Naive B cell (primary cell): ENCODE data around the gene NPEPL1. TPM values are rescaled to one million over a fixed set of nuclear protein-coding genes. Genes with fewer than 3 reads are reported as not detected.

ENCODE experiments used
- ATAC-seq, 2 donors: fragments of 150-1000 bp; cut with Tn5 transposase; 2 replicates each; pipeline ENCODE4 v1.10.0; 2021; ENCODE audit warnings: low read depth in 2 of 2, mild to moderate bottlenecking in 2 of 2, moderate library complexity in 2 of 2
- DNase-seq: peaks from one replicate; pipeline ENCODE4 v3.0.0; 2022
- H3K27ac Mint-ChIP-seq, 6 donors: one replicate each; pipeline ENCODE4 v1.8.0; 2020 to 2022; ENCODE audit warnings: mild to moderate bottlenecking in 6 of 6, mixed read lengths in 6 of 6, moderate library complexity in 5 of 6, inconsistent platforms in 2 of 6
- H3K27me3 Mint-ChIP-seq, 3 donors: one replicate each; pipeline ENCODE4 v1.8.0; 2021 to 2022; ENCODE audit warnings: mixed read lengths in 3 of 3, mild to moderate bottlenecking in 1 of 3
- H3K36me3 Mint-ChIP-seq, 2 donors: one replicate each; pipeline ENCODE4 v1.8.0; 2020 to 2022; ENCODE audit warnings: mixed read lengths in 2 of 2, inconsistent platforms in 1 of 2, mild to moderate bottlenecking in 1 of 2
- H3K4me1 Mint-ChIP-seq, 3 donors: one replicate each; pipeline ENCODE4 v1.8.0; 2020 to 2022; ENCODE audit warnings: mixed read lengths in 3 of 3, inconsistent platforms in 1 of 3, mild to moderate bottlenecking in 1 of 3, moderate library complexity in 1 of 3
- H3K4me3 Mint-ChIP-seq, 8 donors: one replicate each; pipeline ENCODE4 v1.8.0; 2020 to 2022; ENCODE audit warnings: mild to moderate bottlenecking in 8 of 8, mixed read lengths in 8 of 8, moderate library complexity in 8 of 8, inconsistent platforms in 2 of 8
- H3K9me3 Mint-ChIP-seq, 7 donors: one replicate each; pipeline ENCODE4 v1.8.0; 2020 to 2022; ENCODE audit warnings: mixed read lengths in 7 of 7, mild to moderate bottlenecking in 5 of 7, inconsistent platforms in 2 of 7, moderate library complexity in 1 of 7
- polyA plus RNA-seq, 6 donors: library from polyadenylated mRNA; unstranded; fragments of 300-500 nt; fragmentation: Illumina TruSeq; gene quantifications; one replicate each; pipeline ENCODE4 v1.2.3, GENCODE V29; 2021; ENCODE audit warnings: low read depth in 6 of 6

Gene NPEPL1
- polyA plus RNA-seq, 6 donors from 2014 or later = 4.2 to 8.4 (median 6.0) TPM

- no peaks in the 10 kb centered on the region for H3K27me3 Mint-ChIP-seq
- DNase-seq (no peak), ATAC-seq (no peak)
- H3K36me3 Mint-ChIP-seq = peaks cover 3 to 5% of the 10 kb centered on the region in 2 donors
- peak overlapping the region in 2 of 6 donors; percentile 53 to 60 for H3K27ac Mint-ChIP-seq
- peaks cover 12 to 23% (median 19%) of the 10 kb centered on the region in 3 donors for H3K4me1 Mint-ChIP-seq
- H3K4me3 Mint-ChIP-seq = no peak overlapping the region
- H3K9me3 Mint-ChIP-seq = no peaks in the 10 kb centered on the region
Measured at GRCh38 chr20:58661598-58662473, 30.8 kb upstream of the NPEPL1 start.

- H3K27ac Mint-ChIP-seq = no peak overlapping the region
- peaks cover 11 to 15% (median 14%) of the 10 kb centered on the region in 3 donors for H3K4me1 Mint-ChIP-seq
- peaks cover 7 to 10% of the 10 kb centered on the region in 2 donors for H3K36me3 Mint-ChIP-seq
Measured at GRCh38 chr20:58664331-58664730, 28.3 kb upstream of the NPEPL1 start.

GRCh38 chr20:58664883-58665282, 27.7 kb upstream of the NPEPL1 start:
- H3K27ac Mint-ChIP-seq = no peak overlapping the region
- H3K4me1 Mint-ChIP-seq = peaks cover 11 to 19% (median 17%) of the 10 kb centered on the region in 3 donors
- no peaks in the 10 kb centered on the region for H3K9me3 Mint-ChIP-seq
- ATAC-seq (no peak), DNase-seq (no peak)
- H3K36me3 Mint-ChIP-seq = peaks cover 7 to 10% of the 10 kb centered on the region in 2 donors
- no peak overlapping the region for H3K4me3 Mint-ChIP-seq
- no peaks in the 10 kb centered on the region for H3K27me3 Mint-ChIP-seq

More at GRCh38 chr20:58664331-58664730, 28.3 kb upstream of the NPEPL1 start:
- DNase-seq (no peak), ATAC-seq (no peak)
- Mint-ChIP-seq H3K27me3 (no peaks in the 10 kb centered on the region), H3K4me3 (no peak overlapping the region), H3K9me3 (no peaks in the 10 kb centered on the region)

GRCh38 chr20:58665606-58666005, 27.0 kb upstream of the NPEPL1 start:
- peaks cover 7 to 15% of the 10 kb centered on the region in 2 donors for H3K36me3 Mint-ChIP-seq
- peaks cover 10 to 20% (median 14%) of the 10 kb centered on the region in 3 donors for H3K4me1 Mint-ChIP-seq
- H3K4me3 Mint-ChIP-seq = no peak overlapping the region
- no peak overlapping the region for H3K27ac Mint-ChIP-seq
- ATAC-seq (no peak), DNase-seq (no peak)
- no peaks in the 10 kb centered on the region for H3K27me3 Mint-ChIP-seq
- no peaks in the 10 kb centered on the region for H3K9me3 Mint-ChIP-seq

GRCh38 chr20:58666702-58667101, 25.9 kb upstream of the NPEPL1 start:
- ATAC-seq = no peak

GRCh38 chr20:58667975-58668374, 24.6 kb upstream of the NPEPL1 start:
- Mint-ChIP-seq H3K36me3 (peaks cover 7 to 10% of the 10 kb centered on the region in 2 donors), H3K4me1 (peaks cover 10 to 14% (median 12%) of the 10 kb centered on the region in 3 donors), H3K27ac (no peak overlapping the region), H3K27me3 (no peaks in the 10 kb centered on the region), H3K4me3 (no peak overlapping the region), H3K9me3 (no peaks in the 10 kb centered on the region)
- DNase-seq (no peak), ATAC-seq (no peak)

More at GRCh38 chr20:58666702-58667101, 25.9 kb upstream of the NPEPL1 start:
- Mint-ChIP-seq H3K9me3 (no peaks in the 10 kb centered on the region), H3K36me3 (peaks cover 7 to 14% of the 10 kb centered on the region in 2 donors), H3K4me1 (peaks cover 10 to 18% (median 14%) of the 10 kb centered on the region in 3 donors), H3K4me3 (no peak overlapping the region), H3K27me3 (no peaks in the 10 kb centered on the region), H3K27ac (peak overlapping the region in 1 of 6 donors; percentile 9)
- DNase-seq = no peak

- H3K9me3 Mint-ChIP-seq = no peaks in the 10 kb centered on the region
- H3K36me3 Mint-ChIP-seq = peaks cover 7 to 10% of the 10 kb centered on the region in 2 donors
- ATAC-seq (no peak), DNase-seq (no peak)
- H3K4me3 Mint-ChIP-seq = no peak overlapping the region
- H3K4me1 Mint-ChIP-seq = peaks cover 9 to 14% (median 10%) of the 10 kb centered on the region in 3 donors
- no peak overlapping the region for H3K27ac Mint-ChIP-seq
- no peaks in the 10 kb centered on the region for H3K27me3 Mint-ChIP-seq
Measured at GRCh38 chr20:58668901-58669286, 23.7 kb upstream of the NPEPL1 start.

GRCh38 chr20:58669287-58670006, 23.2 kb upstream of the NPEPL1 start:
- Mint-ChIP-seq H3K27me3 (no peaks in the 10 kb centered on the region), H3K4me1 (peaks cover 9 to 14% (median 10%) of the 10 kb centered on the region in 3 donors), H3K9me3 (no peaks in the 10 kb centered on the region), H3K4me3 (no peak overlapping the region), H3K36me3 (peaks cover 7 to 15% of the 10 kb centered on the region in 2 donors), H3K27ac (no peak overlapping the region)
- ATAC-seq (peak; percentile 45 to 57), DNase-seq (no peak)

- H3K36me3 Mint-ChIP-seq = peaks cover 8 to 18% of the 10 kb centered on the region in 2 donors
- H3K4me1 Mint-ChIP-seq = peaks cover 9 to 14% (median 10%) of the 10 kb centered on the region in 3 donors
- H3K27me3 Mint-ChIP-seq = no peaks in the 10 kb centered on the region
Measured at GRCh38 chr20:58670102-58670501, 22.5 kb upstream of the NPEPL1 start.

GRCh38 chr20:58670659-58671058, 21.9 kb upstream of the NPEPL1 start:
- H3K27ac Mint-ChIP-seq = no peak overlapping the region
- peaks cover 9 to 14% (median 10%) of the 10 kb centered on the region in 3 donors for H3K4me1 Mint-ChIP-seq
- H3K27me3 Mint-ChIP-seq = no peaks in the 10 kb centered on the region
- H3K9me3 Mint-ChIP-seq = no peaks in the 10 kb centered on the region
- no peak for ATAC-seq
- H3K36me3 Mint-ChIP-seq = peaks cover 14 to 18% of the 10 kb centered on the region in 2 donors
- H3K4me3 Mint-ChIP-seq = no peak overlapping the region
- no peak for DNase-seq

More at GRCh38 chr20:58670102-58670501, 22.5 kb upstream of the NPEPL1 start:
- DNase-seq = no peak
- H3K4me3 Mint-ChIP-seq = no peak overlapping the region
- no peak for ATAC-seq
- H3K9me3 Mint-ChIP-seq = no peaks in the 10 kb centered on the region
- no peak overlapping the region for H3K27ac Mint-ChIP-seq

GRCh38 chr20:58673119-58673518, 19.5 kb upstream of the NPEPL1 start:
- Mint-ChIP-seq H3K27me3 (no peaks in the 10 kb centered on the region), H3K36me3 (peaks cover 12 to 13% of the 10 kb centered on the region in 2 donors), H3K9me3 (no peaks in the 10 kb centered on the region), H3K4me1 (peaks cover 9 to 14% (median 10%) of the 10 kb centered on the region in 3 donors), H3K27ac (no peak overlapping the region), H3K4me3 (no peak overlapping the region)
- no peak for DNase-seq
- ATAC-seq = no peak

GRCh38 chr20:58675146-58675584, 17.4 kb upstream of the NPEPL1 start:
- DNase-seq = no peak

GRCh38 chr20:58675641-58676040, 17.0 kb upstream of the NPEPL1 start:
- Mint-ChIP-seq H3K36me3 (peaks cover 18 to 27% of the 10 kb centered on the region in 2 donors), H3K4me1 (no peaks in the 10 kb centered on the region), H3K9me3 (no peaks in the 10 kb centered on the region), H3K4me3 (no peak overlapping the region), H3K27ac (peak overlapping the region in 3 of 6 donors; percentile 20 to 80 (median 57)), H3K27me3 (no peaks in the 10 kb centered on the region)
- ATAC-seq = no peak
- no peak for DNase-seq

More at GRCh38 chr20:58675146-58675584, 17.4 kb upstream of the NPEPL1 start:
- Mint-ChIP-seq H3K9me3 (no peaks in the 10 kb centered on the region), H3K4me1 (peaks cover 0 to 2% (median 2%) of the 10 kb centered on the region in 3 donors), H3K36me3 (peaks cover 19 to 26% of the 10 kb centered on the region in 2 donors), H3K27me3 (no peaks in the 10 kb centered on the region), H3K27ac (no peak overlapping the region), H3K4me3 (no peak overlapping the region)
- no peak for ATAC-seq
